ENCODE results near the gene THEMIS. TPM values are rescaled to one million over a fixed set of nuclear protein-coding genes. Genes with fewer than 3 reads are reported as not detected.

Gene THEMIS
- total RNA-seq, 4 donors from 2014 or later = 0.08 to 0.44 (median 0.16) TPM

- intact Hi-C loops (cut with DNase I; ENCODE audit: low total_unique reads) = no loop called here
- no peak for TF ChIP-seq POLR2A (IDR thresholded peaks at IDR 0.05)
- no peak for TF ChIP-seq CTCF (IDR thresholded peaks at IDR 0.05)
- no peak overlapping the region for H3K4me3 ChIP-seq (ENCODE audit: low read depth, poor library complexity, severe bottlenecking)
- no peak for DNase-seq (ENCODE audit: low spot score in 2 of 2)
- WGBS, 2 donors = 98 to 100% methylated on average over 1 of the region's 1 CpG
These were observed 104.1 kb downstream of the THEMIS start for GRCh38 chr6:127796713-127797112.

- 55 to 68% methylated on average over 1 of the region's 1 CpG for WGBS, 2 donors
- intact Hi-C loops (cut with DNase I; ENCODE audit: low total_unique reads) = no loop called here
- DNase-seq (ENCODE audit: low spot score in 2 of 2) = no peak
- H3K4me3 ChIP-seq (ENCODE audit: low read depth, poor library complexity, severe bottlenecking) = no peak overlapping the region
- TF ChIP-seq POLR2A (IDR thresholded peaks at IDR 0.05) (no peak), CTCF (IDR thresholded peaks at IDR 0.05) (no peak)
These were observed 106.5 kb downstream of the THEMIS start for GRCh38 chr6:127794405-127794804.

GRCh38 chr6:127793396-127793795, 107.5 kb downstream of the THEMIS start:
- TF ChIP-seq CTCF (IDR thresholded peaks at IDR 0.05) (no peak), POLR2A (IDR thresholded peaks at IDR 0.05) (no peak)
- 92 to 94% methylated on average over 1 of the region's 1 CpG for WGBS, 2 donors
- no peak overlapping the region for H3K4me3 ChIP-seq (ENCODE audit: low read depth, poor library complexity, severe bottlenecking)
- intact Hi-C loops (cut with DNase I; ENCODE audit: low total_unique reads) = no loop called here
- no peak for DNase-seq (ENCODE audit: low spot score in 2 of 2)

GRCh38 chr6:127792616-127793015, 108.2 kb downstream of the THEMIS start:
- no peak overlapping the region for H3K4me3 ChIP-seq (ENCODE audit: low read depth, poor library complexity, severe bottlenecking)
- TF ChIP-seq POLR2A (IDR thresholded peaks at IDR 0.05) = no peak
- 28 to 30% methylated on average over 1 of the region's 1 CpG for WGBS, 2 donors
- DNase-seq (ENCODE audit: low spot score in 2 of 2) = no peak
- intact Hi-C loops (cut with DNase I; ENCODE audit: low total_unique reads) = no loop called here

GRCh38 chr6:127791779-127792528, 108.9 kb downstream of the THEMIS start:
- WGBS, 2 donors = 85 to 88% methylated on average over 9 to 11 of the region's 11 CpGs
- intact Hi-C loops (cut with DNase I; ENCODE audit: low total_unique reads) = no loop called here
- no peak for TF ChIP-seq POLR2A (IDR thresholded peaks at IDR 0.05)
- no peak for TF ChIP-seq CTCF (IDR thresholded peaks at IDR 0.05)
- no peak for DNase-seq (ENCODE audit: low spot score in 2 of 2)
- H3K4me3 ChIP-seq (ENCODE audit: low read depth, poor library complexity, severe bottlenecking) = no peak overlapping the region

GRCh38 chr6:127790571-127790970, 110.3 kb downstream of the THEMIS start:
- no peak for TF ChIP-seq CTCF (IDR thresholded peaks at IDR 0.05)
- no peak for TF ChIP-seq POLR2A (IDR thresholded peaks at IDR 0.05)
- no peak overlapping the region for H3K4me3 ChIP-seq (ENCODE audit: low read depth, poor library complexity, severe bottlenecking)
- 94 to 95% methylated on average over 5 of the region's 5 CpGs for WGBS, 2 donors
- intact Hi-C loops (cut with DNase I; ENCODE audit: low total_unique reads) = no loop called here
- DNase-seq (ENCODE audit: low spot score in 2 of 2) = no peak

Data from lower leg skin (tissue), 4 donors.